DMS79 treated with DMSO at 0.1 percent for 48 hours (cell line): Measurements from ENCODE around the gene PRDM4.
A peak's percentile ranks its signal among the peaks of the same experiment; 100 is the strongest.

Experiments
- DNase-seq: peaks from one replicate; lab custom pipeline; 2025; lab: John Stamatoyannopoulos, UW

Gene PRDM4, protein sequence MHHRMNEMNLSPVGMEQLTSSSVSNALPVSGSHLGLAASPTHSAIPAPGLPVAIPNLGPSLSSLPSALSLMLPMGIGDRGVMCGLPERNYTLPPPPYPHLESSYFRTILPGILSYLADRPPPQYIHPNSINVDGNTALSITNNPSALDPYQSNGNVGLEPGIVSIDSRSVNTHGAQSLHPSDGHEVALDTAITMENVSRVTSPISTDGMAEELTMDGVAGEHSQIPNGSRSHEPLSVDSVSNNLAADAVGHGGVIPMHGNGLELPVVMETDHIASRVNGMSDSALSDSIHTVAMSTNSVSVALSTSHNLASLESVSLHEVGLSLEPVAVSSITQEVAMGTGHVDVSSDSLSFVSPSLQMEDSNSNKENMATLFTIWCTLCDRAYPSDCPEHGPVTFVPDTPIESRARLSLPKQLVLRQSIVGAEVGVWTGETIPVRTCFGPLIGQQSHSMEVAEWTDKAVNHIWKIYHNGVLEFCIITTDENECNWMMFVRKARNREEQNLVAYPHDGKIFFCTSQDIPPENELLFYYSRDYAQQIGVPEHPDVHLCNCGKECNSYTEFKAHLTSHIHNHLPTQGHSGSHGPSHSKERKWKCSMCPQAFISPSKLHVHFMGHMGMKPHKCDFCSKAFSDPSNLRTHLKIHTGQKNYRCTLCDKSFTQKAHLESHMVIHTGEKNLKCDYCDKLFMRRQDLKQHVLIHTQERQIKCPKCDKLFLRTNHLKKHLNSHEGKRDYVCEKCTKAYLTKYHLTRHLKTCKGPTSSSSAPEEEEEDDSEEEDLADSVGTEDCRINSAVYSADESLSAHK

DNA sequence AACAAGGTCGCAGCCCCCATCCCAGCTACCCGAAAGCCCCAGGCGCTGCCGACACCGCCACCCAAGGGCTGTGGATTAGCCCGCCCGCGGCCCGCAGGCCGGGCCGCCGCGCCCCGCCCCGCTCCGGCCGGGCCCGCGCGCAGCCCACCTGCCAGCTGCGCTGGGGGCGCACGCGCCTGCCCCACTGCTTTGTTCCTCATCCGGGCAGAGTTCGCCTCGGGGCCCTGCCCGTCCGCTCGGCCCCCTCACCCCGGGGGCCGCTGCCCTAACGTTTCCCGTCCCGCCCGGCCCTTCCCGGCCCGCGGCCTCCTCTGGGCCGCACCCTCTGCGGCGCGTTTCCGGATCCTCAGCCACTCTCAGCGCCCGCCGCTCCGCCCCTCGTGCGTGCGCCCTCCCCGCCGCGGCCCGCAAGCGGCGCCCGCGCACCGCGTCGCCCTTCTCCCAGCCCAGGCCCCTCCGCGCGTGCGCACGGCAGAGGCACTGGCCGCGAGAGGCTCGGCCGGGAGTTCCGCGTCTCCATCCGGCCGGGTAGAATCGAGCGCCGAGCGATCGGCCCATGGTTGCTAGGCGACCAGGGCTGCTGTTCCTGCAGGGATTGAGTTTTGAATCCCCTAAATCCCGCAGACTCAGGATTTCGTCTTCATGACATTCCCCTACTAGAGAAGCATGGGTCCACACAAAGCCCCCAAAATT, at the start of gene PRDM4:
PRDM4 (minus strand) TSS at position 329 of the 693 bp plus-strand sequence. CDS start 622 bp downstream, outside the sequence.
- peak; percentile 81 for DNase-seq

DNA sequence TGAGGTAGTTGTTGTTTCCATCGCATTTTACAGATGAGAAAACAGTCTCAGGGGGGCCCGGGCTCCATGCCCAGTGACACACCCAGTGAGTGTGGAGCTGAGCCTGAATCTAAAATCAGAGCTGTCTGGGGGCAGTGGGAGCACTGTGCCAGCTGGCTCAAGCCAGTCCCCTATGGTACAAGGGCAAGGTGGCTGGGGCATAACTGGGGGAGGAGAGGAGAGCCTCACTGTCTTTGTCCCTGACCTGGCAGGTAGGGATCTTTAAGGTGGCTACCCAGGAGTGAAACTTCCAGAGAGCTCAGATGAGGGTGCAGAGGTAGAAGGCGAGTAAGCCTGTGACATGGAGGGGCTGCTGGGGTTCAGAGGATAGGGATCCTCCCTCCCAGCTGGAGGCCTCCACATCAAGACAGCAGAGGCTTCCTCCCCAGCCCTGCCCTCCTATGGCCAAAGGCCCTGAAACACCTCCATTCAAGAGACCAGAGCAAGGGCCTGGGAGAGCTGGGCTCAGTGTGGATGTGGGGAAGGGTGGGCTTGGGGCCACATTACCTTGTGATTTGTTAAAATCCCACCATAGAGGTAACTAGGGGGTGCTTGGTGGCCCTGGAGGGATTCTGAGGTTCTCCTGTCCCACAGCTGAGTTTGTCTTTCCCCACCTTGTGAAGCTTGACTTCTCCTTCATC, 46.7 kb upstream of the PRDM4 start:
- no peak for DNase-seq

DNA sequence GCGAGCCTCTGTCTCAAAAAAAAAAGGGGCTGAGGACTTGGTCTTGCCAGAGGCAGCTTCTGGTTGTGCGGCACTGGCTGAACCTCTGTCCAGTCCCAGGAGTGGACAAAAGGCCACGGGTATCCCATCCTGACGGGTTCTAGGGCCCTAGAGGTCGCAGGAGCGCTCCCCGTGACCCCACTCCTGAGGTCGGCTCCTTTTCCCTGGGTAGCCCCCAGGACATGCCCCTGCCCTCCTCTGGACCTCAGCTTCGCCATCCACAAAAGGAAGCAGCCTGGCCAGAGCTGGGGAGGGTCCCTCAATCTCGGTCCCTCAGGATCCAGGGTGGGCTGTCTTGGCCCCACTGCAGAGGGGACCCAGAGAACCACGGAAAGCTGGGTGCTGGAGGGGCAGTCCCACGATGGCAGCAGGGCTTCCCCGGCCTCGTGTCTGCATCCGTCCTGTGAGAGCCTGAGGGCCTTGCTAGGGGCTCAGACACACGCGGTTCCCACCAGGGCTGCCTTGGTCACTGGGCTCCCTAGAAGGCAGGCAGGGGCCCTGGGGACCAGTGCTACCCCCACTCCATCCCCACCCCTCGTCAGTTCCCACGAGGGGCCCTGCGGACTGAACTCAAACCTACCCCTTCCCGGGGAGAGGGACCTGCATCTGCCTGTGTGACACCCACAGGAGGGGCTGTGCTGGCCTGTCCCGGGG, 44.7 kb upstream of the PRDM4 start:
- DNase-seq: no peak

DNA sequence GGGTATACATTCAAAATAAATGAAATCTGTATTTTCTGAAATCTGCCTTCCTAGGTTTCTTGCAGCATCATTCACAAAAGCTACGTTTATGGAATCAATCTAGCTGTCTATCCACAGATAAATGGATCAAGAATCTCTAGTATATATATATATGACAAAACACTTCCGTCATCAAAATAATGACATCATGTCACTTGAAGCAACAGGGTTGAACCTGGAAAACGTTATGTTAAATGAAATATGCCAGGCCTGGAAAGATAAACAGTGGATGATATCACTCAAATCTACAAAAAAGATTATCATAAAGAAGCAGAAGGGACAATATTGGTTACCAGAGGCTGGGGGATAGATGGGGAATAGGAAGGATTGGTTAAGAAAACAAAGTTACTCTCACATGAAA, 42.2 kb upstream of the PRDM4 start:
- DNase-seq: no peak

DNA sequence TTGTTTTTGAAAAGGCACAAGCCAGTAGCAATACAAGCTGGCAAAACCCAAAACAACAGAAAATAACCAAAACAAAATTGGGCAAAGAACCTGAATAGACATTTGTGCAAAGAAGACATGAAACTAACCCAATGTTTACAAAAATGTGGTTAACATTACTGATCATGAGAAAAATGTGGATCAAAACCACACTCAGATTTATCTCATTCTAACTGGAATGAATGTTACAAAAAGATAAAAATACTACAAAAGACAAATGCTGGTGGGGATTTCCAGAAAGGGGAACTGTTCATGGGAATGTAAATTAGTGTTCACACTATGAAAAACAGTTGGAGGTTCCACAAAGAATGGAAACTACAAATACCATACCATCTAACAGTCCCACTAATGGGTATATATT, 40.2 kb upstream of the PRDM4 start:
- DNase-seq: no peak

DNA sequence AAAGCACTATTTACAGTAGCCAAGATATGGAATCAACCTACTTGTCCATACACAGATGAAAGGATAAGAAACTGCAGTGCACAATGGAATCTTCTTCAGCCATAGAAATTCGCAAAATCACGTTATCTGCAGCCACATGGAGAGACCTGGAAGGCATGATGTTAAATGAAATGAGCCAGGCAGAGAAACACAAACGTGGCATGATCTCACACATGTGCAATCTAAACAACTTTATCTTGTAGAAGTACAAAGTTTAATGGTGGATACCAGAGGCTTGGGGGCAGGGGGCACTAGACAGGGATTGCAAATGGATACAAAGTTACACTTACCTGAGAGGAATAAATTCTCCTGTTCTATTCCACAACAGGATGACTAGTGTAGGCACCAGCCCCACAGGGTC, 37.6 kb upstream of the PRDM4 start:
- no peak for DNase-seq

DNA sequence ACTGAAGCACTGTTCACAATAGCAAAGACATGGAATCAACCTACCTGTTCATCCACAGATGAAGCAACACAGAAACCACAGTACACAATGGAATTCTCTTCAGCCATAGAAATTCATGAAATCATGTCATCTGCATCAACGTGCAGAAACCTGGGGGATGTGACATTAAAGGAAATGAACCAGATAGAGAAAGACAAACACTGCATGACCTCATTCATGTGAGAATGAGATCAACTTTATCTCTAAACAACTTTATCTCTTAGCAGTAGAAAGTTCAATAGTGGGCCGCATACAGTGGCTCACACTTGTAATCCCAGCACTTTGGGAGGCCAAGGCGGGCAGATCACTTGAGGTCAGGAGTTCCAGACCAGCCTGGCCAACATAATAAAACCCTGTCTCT, 33.5 kb upstream of the PRDM4 start:
- no peak for DNase-seq

DNA sequence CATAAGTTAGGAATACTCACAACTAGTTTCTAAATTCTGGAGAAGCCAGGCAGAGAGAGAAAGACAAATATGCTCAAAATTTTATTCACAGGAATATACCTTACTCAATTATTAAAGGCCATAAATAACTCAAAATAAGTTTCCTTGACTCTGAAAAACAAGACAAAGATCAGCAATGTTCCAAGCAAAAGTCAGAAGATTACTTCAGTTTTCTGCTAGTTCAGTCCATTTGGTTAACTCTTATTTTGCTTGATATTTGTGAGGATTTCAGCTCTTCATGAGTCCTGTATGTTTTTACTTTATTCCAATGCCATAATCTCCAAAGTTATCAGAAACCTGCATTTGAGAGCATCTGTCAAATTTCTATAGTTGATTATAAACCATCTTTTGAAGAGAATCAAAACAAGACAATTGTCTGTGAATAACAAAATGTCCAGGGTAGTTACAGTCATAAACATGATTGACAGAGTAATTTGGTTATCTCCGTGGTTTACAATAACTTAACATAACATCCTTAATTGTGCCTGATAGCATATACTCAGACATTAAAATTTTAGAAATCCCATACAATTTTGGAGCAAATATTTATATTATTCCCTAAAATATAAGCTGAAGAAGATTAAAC, 30.6 kb upstream of the PRDM4 start:
- no peak for DNase-seq

DNA sequence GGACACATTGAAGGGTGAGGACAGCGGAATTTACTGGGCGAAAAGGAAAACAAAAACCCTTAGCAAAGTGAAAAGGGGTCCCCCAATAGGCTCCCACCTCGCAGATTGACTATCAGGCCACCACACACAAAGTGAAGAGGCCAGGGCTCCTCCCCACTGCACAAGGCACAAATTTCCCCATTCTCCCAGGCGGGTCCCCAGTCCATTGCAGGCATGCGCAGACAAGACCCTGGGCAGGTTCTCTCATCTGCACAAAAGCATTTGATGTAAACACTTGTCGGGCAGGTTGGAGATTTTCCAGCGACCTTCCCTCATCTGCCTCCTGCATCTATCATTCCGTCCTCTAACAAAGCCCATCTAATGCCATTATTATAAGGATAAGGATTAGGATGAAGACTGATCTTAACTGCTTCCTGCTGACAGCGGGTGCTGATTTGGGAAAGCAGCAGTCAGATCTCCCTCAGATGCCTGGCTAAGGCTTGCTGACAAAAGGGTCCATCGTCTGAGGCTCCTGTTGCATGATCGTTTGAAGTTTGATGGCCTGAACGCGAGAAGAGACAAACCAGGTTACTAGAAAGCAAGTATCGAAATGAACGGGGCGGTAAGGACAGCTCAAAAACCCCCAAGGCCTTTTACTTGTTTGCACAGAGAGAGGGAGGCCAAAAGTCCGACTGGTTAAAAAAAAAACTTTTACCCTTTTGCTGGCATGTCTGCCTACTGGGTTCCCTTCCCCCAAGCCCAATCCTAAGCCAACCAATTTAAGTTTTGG, 27.9 kb upstream of the PRDM4 start:
- DNase-seq: no peak

DNA sequence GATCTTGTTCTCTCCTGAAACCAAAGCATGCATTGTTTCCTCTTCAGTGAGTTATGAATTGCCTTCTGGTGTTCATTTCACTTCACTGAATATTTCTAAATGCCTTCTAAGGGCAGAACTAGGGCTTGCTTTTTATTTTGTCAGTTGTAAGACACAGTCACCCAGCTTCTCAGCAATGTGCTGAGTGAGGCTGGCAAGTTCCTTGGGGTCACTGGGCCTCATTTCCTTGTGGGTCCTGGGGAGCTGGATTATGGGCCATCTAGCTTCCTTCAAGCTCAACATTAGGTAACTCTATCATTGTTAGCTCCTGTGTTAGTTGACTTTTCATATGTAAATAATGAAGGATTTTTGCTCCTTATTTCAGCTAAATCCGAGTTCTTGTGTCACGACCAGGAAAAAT, 27.3 kb upstream of the PRDM4 start:
- DNase-seq: no peak

DNA sequence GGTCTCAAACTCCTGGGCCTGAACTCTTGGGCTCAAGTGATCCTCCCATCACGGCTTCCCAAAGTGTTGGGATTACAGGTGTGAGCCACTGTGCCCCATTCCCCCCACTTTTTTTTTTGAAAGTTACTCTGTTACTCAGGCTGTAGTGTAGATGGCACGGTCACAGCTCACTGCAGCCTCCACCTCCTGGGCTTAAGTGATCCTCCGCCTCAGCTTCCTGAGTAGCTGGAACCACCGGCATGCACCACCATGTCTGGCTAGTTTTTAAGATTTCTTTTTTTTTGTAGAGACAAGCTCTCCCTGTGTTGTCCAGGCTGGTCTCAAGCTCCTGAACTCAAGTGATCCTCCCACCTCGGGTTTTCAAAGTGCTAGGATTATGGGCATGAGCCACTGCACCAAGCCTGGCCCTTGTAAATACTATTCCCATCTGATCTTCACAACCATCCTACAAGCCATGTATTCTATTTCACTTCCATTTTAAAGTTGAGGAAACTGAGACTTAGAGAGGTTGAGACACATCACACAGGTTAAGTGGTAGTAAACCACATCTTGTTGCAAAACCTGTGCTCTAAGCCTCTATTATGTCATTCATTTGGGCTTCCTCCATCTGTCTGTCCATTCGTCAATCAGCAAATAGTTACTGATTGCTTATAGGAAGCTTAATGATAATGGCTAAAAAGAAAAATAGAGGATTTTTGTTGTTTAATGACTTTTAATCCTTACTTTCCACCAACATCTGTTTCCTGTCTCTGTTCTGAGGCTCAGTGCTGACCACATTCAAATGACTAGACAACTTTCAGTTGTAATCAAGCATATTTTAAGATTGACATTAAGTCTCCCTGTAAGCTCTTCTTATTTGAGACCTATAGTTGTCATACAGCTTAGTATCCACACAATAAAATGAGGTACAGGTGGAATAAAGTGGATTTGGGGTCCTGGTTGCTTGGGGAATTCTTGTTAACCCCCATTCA, 22.8 kb upstream of the PRDM4 start:
- no peak for DNase-seq

DNA sequence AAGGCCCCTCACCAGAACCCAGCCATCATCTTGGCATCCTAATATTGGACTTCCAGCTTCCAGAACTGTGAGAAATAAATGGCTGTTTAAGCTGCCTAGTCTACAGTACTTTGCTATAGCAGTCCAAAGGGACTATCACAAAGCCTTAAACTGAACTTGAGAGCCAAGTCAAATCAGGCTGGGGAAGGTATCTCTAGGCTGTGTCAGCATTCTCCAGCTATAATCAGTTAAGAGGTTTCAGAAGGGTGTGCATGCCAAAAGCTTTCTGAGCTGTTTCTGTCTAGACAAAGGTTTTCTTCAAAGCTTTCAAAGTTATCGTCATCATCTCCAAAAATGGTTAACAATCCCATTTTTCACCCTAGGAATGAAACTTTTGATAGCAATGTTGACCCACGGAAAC, 21.1 kb upstream of the PRDM4 start:
- no peak for DNase-seq

DNA sequence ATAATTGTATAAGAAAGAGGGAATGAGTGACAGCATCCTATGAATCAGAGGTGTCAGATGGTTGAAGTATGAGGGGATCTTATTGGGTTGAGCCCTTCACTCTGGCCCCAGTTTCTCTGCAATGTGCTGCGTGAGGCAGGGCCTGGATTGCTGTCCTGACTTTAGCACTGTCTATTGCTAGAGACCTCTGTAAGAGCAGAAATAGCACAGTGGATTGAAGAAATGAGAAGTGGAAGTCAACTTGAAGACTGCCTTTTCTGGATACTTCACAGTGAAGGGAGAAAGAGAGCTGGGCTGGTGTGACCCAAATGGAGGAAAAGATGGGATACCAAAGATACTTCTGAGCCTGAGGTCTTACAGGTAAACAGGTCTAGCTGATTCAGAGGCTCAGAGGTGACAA, 19.4 kb upstream of the PRDM4 start:
- DNase-seq: no peak

DNA sequence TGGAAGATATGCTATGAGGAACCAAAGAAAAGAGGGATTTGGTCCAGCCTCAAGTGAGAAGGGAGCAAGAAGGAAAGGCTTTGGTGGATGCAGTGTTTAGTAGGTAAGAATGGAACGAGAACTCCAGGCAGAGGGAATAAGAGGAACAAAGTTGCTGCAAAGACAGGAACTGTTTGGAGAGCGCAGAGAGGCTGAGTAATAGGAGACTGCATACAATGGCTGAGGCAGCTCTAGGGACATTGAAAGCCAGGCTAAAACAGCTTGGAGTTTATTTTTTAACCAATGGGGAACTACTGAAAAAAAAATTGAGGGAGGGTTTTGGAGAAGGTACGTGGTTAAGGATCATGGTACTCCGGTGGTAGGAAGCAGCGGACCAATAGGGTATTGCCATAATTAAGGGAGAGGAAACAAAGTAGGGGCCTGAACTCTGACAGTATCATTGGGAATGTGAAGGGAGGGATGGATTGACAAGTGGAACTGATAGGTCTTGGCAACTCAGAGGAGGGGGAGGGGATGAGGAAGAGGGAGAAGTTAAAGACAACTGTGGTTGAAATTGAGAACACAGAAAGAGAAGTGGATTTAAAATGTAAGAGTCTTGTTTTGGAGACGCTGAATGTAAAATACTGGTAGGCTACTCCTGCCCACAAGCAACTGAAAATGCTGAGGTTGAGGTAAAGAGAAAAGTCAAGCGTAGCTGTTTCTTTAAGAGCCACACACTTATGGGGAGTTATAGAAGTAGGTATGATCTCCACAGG, 18.3 kb upstream of the PRDM4 start:
- DNase-seq: no peak

DNA sequence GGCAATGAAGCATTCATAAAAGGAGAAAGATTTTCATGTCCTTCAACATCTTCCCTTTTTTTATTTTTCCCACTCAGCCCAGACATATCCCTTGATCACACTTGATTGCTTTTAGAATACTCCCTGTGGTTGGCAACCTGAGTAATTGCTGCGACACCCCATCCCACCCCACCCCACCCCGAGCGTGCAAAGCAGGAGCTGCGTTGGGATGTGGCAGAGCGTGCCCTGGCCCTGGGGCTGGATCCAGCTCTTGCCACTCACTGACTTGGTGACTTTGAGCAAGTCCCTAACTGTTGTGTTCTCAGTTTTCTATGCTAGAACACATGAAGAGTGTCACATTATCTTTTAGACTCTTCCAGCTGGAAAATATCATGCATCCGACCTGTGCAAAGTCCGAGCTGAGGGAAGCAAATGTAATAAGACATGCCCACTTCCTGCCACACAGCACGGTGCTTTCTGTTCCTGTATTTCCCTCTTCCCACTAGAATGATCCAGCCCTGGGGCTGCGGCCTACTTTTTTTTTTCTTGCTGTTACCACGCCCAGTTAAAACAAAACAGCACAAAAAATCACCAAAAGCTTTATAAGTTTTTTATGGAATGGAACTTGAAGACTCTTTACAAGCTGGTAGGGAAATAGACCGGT, 17.6 kb upstream of the PRDM4 start:
- DNase-seq: no peak

DNA sequence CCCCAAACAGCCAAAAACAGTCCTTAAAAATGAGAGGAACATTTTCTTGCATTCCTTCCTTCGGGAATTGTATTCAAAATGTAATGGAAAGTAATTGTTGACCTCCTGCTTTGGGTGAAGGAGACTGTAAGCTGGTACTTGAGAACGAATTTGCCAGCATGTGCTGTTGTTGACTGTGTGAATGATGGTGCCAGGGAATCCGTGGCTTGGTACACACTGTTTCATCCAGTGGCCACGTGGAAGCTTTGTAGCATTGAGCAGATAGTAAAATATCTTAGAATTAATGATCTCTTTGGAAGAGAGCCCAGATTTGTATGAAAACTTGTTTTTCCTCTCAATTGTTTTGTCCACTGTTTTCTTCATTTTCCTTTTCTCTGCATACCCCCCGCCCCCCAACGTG, 15.2 kb upstream of the PRDM4 start:
- DNase-seq: peak; percentile 17

DNA sequence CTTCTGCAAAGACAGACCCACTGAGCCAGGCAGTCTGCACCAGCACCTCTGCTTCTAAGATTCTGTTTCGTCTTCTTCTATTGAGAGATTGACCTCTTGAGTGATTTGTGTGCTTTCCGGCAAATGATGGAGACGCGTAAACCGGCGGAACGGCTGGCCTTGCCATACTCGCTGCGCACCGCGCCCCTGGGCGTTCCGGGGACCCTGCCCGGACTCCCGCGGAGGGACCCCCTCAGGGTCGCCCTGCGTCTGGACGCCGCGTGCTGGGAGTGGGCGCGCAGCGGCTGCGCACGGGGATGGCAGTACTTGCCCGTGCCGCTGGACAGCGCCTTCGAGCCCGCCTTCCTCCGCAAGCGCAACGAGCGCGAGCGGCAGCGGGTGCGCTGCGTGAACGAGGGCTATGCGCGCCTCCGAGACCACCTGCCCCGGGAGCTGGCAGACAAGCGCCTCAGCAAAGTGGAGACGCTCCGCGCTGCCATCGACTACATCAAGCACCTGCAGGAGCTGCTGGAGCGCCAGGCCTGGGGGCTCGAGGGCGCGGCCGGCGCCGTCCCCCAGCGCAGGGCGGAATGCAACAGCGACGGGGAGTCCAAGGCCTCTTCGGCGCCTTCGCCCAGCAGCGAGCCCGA, 14.3 kb upstream of the PRDM4 start:
- no peak for DNase-seq
